ENCODE results near the gene MUC6. TPM values are rescaled to one million over a fixed set of nuclear protein-coding genes. Genes with fewer than 3 reads are reported as not detected.

Gene MUC6
- total RNA-seq, 2 experiments from 2014 or later: not detected

DNA sequence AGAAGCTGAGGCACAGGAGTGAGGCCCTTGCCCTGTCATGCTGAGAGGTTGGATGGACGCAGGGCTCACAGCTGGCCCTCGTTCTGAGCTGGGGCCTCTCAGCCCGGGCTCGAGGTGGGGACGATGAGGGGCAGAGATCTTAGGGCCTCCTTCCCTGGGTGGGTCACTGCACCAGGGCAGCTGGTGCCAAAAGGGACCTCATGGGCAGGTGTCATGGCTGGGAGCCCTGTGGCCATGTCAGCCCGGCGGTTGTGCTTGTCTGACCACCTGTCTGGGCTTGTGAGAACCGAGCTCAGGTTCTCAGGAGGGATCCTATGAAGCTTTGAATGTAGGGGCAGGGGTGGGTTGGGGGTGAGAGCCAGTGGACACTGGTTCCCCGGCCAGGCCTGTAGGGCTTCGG lies 1.8 kb upstream of the MUC6 start:
- Mint-ChIP-seq H3K27me3 (no peaks in the 10 kb centered on the region), H3K27ac (no peak overlapping the region), H3K9me3 (no peaks in the 10 kb centered on the region), H3K36me3 (no peaks in the 10 kb centered on the region), H3K4me1 (no peaks in the 10 kb centered on the region), H3K4me3 (no peak overlapping the region)
- DNase-seq: no peak

DNA sequence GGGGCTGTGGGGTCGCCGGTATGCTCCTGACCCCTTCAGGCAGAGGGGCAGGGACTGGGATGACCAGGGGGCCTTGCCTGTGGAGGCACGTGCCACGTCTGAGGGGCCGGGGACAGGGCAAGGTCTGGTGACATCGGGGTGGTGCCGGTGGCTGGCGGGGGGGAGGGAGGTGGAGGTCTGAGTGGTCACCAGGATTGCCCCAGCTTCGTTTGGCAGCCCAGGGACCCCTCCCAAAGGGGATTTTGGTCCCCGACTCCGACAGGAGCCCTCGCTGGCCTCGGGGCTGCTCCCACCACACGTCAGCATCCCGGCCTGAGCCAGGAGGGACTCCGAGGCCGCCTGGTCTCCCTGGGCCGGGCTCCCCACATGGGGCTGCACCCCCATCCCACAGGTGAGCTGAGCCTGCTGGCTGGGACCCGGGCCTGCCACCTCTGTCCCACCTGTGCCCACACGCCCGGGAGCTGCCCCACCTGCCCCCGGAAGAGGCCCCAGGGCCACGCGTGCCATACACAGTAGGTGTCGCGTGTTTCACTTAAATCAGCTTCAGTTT lies 1.1 kb upstream of the MUC6 start:
- no peak overlapping the region for H3K27ac Mint-ChIP-seq
- H3K4me1 Mint-ChIP-seq: no peaks in the 10 kb centered on the region
- no peaks in the 10 kb centered on the region for H3K36me3 Mint-ChIP-seq
- H3K9me3 Mint-ChIP-seq: no peaks in the 10 kb centered on the region
- H3K27me3 Mint-ChIP-seq: no peaks in the 10 kb centered on the region
- no peak for DNase-seq
- H3K4me3 Mint-ChIP-seq: no peak overlapping the region

DNA sequence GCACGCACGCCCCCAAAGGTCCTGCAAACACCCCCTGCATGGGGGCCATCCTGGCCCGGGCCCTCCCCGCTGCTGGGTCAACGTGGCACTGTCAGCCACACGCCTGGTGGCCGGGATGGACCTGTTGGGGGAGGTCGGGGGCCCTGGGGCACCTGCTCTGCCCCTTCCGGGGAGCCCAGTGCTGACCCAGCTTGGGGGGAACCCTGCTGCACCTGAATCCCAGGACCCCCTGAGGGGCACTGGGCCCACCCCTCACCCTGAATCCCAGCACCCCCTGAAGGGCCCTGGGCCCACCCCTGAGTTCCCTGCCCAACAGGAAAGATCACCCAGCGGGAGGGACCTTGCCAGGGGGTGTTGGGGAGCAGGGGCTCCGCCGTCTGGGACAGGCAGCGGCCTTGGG lies 413 bp upstream of the MUC6 start:
- no peak overlapping the region for H3K4me3 Mint-ChIP-seq
- H3K27ac Mint-ChIP-seq: no peak overlapping the region
- no peaks in the 10 kb centered on the region for H3K4me1 Mint-ChIP-seq
- no peaks in the 10 kb centered on the region for H3K36me3 Mint-ChIP-seq
- no peak for DNase-seq
- no peaks in the 10 kb centered on the region for H3K9me3 Mint-ChIP-seq
- H3K27me3 Mint-ChIP-seq: no peaks in the 10 kb centered on the region

DNA sequence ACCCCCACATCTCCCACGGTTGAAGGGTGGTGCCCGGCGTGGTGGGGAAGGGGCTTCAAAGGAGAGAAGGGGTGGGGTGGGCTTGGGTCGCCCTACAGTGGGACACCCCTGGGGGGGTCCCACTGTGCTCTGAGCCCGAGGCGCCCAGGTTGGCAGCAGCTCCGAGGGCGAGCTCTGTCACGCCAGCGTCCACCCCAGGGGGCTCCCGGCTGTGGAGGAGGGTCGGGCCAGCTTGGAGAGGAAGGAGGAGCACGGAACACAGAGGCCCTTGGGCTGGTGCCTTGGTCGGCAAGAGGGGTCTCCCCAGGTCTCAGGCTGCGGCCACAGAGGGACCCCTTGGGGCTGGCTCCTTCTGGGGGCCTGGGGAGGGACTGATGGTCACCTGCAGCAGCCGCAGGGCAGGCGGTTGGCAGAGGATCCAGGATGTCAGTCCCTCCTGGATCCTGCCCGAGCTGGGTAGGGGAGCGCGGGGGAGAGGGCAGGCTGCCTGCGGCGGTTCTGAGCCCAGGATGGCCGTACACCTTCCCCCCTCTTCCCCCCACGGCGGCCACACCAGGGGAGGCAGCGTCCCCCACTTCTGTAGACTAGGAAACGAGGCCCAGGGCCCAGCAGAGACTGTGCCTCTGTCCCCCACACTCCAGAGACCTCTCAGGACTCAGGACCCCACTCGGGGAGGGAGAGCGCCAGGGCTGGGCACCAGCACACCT lies 788 bp downstream of the MUC6 start:
- no peak for DNase-seq
- Mint-ChIP-seq H3K27me3 (no peaks in the 10 kb centered on the region), H3K27ac (no peak overlapping the region), H3K4me3 (no peak overlapping the region), H3K9me3 (no peaks in the 10 kb centered on the region), H3K4me1 (no peaks in the 10 kb centered on the region), H3K36me3 (no peaks in the 10 kb centered on the region)

DNA sequence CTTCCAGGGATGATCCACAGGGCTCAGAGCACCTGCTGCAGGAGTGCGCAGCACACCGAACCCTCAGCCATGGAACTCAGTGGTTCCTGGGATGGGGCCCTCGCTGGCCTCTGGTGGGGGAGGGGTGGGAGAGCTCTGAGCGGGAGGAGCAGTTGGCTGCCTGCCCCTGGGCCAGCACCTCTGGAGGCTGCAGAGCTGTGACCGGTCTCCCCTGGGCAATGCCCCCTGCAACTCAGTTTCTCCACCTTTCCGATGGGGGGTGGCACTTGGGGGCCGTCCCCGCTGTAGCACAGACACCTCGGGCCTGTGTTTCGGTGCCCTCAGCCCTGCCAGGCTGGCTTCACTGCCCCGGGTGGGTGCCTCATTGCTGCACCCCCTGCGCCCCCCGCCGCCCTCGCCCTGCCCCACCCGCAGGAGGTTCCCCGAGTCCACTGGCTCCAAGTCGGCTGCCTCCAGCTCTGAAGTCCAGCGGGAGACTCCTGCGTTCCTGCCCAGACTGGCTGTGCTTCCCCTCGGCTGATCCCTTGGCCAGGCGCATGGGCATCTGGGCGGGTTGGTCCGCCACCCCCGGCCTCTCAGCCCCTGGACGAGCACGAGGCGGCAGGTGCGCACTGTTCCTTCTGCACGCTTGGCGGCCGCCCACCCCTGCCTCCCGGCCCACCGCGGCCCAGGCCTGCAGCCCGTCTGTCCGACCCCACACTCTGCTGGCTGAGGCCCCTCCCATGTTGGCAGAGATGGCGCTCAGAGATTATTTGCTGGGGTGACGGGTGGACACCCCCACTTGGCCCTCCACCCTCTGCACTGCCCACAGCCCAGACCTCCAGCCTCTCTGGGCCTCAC lies 1.8 kb downstream of the MUC6 start:
- H3K27me3 Mint-ChIP-seq: no peaks in the 10 kb centered on the region
- no peak overlapping the region for H3K4me3 Mint-ChIP-seq
- H3K36me3 Mint-ChIP-seq: no peaks in the 10 kb centered on the region
- no peaks in the 10 kb centered on the region for H3K9me3 Mint-ChIP-seq
- no peak overlapping the region for H3K27ac Mint-ChIP-seq
- no peaks in the 10 kb centered on the region for H3K4me1 Mint-ChIP-seq
- no peak for DNase-seq

DNA sequence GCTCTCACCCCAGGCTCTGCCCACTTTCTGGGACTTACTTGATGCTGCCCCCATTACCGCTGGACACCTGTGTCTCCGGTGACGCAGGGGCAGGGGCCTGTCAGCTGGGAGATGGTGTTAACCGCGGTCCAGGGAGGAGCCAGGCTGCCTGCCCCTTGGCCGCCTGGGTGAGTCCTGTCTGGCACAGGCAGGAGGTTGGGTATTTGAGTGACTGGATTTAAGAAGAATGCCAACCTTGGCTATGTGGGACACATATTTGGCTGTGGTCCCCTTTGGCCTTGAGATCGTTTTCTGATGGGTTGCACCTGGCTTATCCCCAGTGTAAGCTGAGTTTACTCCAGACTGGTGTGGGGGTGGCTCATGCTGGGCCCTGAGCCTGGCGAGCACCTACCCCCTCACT lies 2.5 kb downstream of the MUC6 start:
- no peak overlapping the region for H3K4me3 Mint-ChIP-seq
- no peaks in the 10 kb centered on the region for H3K4me1 Mint-ChIP-seq
- H3K36me3 Mint-ChIP-seq: no peaks in the 10 kb centered on the region
- H3K27me3 Mint-ChIP-seq: no peaks in the 10 kb centered on the region
- H3K27ac Mint-ChIP-seq: no peak overlapping the region
- no peaks in the 10 kb centered on the region for H3K9me3 Mint-ChIP-seq
- no peak for DNase-seq

DNA sequence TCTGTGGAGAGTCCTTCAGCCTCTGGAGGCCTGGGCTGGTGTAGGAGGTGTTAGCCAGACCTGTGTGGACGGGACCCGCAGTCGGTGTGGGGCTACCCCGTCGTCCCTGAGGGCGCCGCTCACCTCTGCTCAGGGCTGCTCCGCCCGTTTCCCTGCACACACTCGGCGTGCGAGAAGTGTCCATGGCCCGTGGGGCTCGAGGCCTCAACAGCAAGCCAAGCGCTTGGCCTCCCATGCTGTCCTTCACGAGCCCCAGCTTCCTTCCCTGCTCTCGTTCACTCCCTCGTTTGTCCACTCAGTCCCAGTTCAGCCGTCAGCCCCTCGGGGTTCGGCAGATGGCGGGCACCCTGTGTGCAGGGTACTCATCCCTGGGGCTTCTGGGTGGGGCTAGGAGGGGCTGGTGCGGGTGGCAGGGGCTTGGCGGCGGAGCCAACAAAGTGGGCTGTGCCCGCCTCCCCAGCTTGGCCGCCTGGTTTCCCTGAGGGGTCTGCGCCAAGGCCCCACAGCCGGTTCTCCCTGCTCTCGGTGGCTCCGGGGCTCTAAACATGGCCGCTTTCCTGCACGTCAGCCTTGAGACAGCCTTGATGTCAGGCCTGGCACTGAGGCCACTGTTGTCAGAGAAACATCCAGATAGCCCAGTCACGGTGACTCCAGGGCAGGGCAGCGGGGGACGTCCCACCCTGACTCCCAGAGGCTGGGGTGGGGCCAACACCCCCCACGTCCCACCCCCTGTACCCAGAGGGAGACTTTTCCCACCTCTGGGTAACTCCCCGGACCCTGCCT lies 3.3 kb downstream of the MUC6 start:
- no peak overlapping the region for H3K27ac Mint-ChIP-seq
- H3K36me3 Mint-ChIP-seq: no peaks in the 10 kb centered on the region

DNA sequence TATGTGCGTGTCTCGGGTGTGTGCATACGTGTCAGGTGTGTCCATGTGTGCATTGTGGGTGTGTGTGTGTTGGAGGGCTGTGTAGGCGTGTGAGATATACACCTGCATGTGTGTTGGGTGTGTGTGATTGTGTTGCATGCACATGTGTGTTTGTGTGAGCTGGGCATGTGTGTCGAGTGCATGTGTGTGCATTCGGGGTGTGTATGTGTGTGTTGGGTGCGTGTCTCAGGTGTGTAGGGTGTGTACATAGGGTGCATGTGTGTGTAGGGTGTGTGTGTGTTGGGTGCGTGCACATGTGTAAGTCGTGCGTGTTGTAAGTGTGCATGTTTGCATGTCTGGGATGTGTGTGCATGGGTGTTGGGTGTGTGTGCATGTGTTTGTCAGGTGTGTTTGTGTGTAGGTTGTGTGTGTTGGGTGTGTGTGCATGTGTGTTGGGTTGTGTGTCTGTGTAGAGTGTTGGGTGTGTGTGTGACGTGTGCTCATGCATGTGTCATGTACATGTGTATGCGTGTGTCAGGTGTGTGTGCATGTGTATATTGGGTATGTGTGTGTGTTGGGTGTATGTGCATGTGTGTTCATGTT lies 4.1 kb downstream of the MUC6 start:
- no peaks in the 10 kb centered on the region for H3K36me3 Mint-ChIP-seq
- DNase-seq: no peak
- no peak overlapping the region for H3K4me3 Mint-ChIP-seq
- H3K4me1 Mint-ChIP-seq: no peaks in the 10 kb centered on the region
- H3K27me3 Mint-ChIP-seq: no peaks in the 10 kb centered on the region
- H3K9me3 Mint-ChIP-seq: no peaks in the 10 kb centered on the region
- H3K27ac Mint-ChIP-seq: no peak overlapping the region

More for the DNA sequence above, 3.3 kb downstream of the MUC6 start:
- Mint-ChIP-seq H3K9me3 (no peaks in the 10 kb centered on the region), H3K4me3 (no peak overlapping the region), H3K27me3 (no peaks in the 10 kb centered on the region), H3K4me1 (no peaks in the 10 kb centered on the region)
- no peak for DNase-seq

DNA sequence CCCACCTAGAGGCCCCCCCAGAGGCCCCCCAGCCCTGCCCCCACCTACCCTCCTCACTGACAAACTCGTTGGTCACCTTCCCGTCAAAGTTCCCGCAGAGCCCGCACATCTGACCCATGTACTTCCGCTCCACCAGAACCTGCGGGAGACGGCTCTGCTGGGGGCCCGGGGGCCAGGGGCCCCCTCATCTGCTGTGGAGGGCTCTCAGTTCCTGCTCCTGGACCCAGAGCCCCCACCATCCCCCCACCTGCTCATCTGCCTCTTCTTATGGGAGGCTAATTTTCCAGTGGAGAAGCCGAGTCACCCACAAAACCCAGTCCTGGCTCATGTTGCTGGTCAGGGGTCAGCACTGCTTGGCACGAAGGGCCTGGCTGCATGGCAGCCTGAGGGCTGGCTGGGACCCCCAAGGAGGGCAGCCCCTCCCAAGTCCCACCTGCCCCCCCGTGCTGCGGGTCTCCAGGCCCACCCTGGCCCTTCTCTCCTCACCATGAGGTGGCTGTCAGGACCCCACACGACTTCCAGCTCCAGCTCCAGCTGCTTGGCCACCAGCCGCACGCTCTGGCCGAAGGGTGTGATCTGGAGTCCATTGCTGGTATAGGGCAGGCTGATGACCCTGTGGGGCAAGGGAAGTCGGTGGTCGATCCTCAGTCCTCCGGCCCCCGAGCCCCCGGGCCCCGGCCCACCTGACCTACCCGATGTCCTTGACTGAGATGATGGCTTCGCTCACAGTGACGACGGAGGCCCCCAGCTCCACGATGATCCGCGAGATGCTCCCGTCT lies 5.2 kb downstream of the MUC6 start:
- DNase-seq: no peak
- Mint-ChIP-seq H3K4me1 (no peaks in the 10 kb centered on the region), H3K27ac (no peak overlapping the region), H3K27me3 (no peaks in the 10 kb centered on the region), H3K4me3 (no peak overlapping the region), H3K9me3 (no peaks in the 10 kb centered on the region), H3K36me3 (no peaks in the 10 kb centered on the region)

DNA sequence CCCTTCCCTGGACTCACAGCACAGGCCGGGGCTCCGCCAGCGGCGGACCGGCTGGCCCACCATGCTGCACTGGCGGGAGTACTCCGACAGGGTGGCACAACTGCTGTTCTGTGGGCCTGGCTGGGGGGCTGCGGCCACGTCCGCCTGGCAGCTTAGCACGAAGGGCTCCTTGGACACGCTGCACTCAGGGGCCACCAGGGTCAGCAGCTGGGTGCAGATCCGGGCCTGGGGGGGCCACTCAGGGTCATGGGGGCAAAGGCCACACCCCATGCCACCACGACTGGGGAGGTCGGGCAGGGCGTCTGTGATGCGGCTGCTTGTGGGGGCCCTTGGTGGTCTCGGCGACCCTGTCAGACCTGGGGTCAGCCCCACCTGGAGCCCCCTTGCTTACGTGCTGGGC lies 6.0 kb downstream of the MUC6 start:
- no peak overlapping the region for H3K27ac Mint-ChIP-seq
- no peaks in the 10 kb centered on the region for H3K27me3 Mint-ChIP-seq
- no peak overlapping the region for H3K4me3 Mint-ChIP-seq
- no peaks in the 10 kb centered on the region for H3K36me3 Mint-ChIP-seq
- H3K4me1 Mint-ChIP-seq: no peaks in the 10 kb centered on the region
- DNase-seq: no peak
- no peaks in the 10 kb centered on the region for H3K9me3 Mint-ChIP-seq

DNA sequence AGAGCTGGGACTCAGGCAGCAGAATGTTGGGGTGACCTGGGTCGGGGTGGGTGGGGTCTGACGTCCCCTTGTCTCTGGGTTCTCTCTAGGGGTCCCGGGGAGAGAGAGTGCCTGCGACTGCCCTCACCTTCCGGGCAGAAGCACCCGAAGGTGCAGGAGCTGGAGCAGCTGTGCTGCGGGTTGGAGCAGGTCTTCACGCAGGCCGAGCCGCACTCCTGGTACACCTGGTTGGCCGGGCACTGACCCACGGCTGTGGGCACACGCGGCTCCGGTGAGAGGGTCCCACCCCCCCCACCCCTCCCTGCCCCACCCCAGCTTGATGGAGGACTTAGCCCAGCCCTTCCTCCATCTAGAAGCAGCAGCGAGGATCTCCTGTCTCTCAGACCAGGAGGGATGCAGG lies 6.4 kb downstream of the MUC6 start:
- H3K4me3 Mint-ChIP-seq: no peak overlapping the region
- no peaks in the 10 kb centered on the region for H3K27me3 Mint-ChIP-seq
- DNase-seq: no peak
- H3K9me3 Mint-ChIP-seq: no peaks in the 10 kb centered on the region
- no peaks in the 10 kb centered on the region for H3K4me1 Mint-ChIP-seq
- no peak overlapping the region for H3K27ac Mint-ChIP-seq
- no peaks in the 10 kb centered on the region for H3K36me3 Mint-ChIP-seq

DNA sequence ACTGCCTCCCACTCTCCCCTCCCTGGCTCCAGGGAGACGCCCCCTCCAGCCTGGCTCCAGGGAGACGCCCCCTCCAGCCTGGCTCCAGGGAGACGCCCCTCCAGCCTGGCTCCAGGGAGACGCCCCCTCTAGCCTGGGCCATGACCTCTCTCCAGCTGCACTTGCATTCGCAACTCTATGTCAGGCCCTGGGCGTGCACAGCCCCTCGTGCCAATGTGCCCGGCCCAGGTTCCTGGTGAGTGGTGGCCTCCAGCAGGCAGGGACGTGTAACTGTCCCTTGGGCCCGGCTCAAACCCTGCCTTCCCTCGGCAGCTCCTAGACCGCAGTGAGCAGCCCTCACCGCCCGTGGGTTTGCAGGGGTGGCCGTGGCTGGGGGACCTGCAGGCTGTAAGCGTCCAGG lies 6.9 kb downstream of the MUC6 start:
- H3K9me3 Mint-ChIP-seq: no peaks in the 10 kb centered on the region
- H3K27me3 Mint-ChIP-seq: no peaks in the 10 kb centered on the region
- H3K4me3 Mint-ChIP-seq: no peak overlapping the region
- H3K36me3 Mint-ChIP-seq: no peaks in the 10 kb centered on the region
- no peak overlapping the region for H3K27ac Mint-ChIP-seq
- no peak for DNase-seq
- H3K4me1 Mint-ChIP-seq: no peaks in the 10 kb centered on the region

DNA sequence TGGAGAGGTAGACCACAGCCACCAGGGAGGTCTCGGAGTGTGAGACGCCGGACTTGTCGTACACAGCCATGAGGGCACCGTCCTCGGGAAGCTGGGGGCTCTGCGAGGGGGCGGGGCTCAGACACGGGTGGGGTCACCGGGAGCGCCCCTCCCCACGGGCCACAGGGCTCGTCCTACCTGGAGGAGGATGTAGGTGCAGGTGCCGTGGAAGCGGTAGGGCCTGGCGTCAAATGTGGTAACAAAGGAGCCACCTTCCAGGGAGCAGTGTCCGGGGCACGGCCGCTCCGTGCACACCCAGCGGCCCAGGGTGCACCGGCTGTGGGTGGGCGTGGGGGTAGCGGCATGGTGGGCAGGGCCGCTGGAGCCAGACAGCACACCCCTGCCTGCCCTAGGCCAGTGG lies 7.5 kb downstream of the MUC6 start:
- Mint-ChIP-seq H3K4me3 (no peak overlapping the region), H3K27ac (no peak overlapping the region), H3K27me3 (no peaks in the 10 kb centered on the region), H3K9me3 (no peaks in the 10 kb centered on the region), H3K36me3 (no peaks in the 10 kb centered on the region), H3K4me1 (no peaks in the 10 kb centered on the region)
- DNase-seq: no peak

DNA sequence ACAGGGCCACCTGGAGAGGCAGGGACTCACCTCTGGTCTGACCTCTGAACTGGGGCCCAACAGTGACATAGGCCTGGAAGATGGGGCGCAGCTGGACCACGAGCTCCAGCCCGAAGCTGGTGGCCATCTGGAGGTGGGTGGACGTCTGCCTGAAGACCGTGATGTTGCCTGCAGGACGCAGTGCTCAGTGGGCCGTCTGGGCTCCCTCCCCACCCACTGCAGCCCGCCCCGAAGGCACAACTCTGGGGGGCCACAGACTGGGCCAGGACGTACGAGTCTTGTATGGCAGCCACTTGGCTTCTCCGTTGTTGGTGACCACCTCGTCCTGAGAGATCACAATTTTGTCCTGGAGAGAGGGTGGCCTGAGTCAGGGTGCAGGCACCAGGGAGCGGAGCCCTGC lies 7.9 kb downstream of the MUC6 start:
- Mint-ChIP-seq H3K4me3 (no peak overlapping the region), H3K36me3 (no peaks in the 10 kb centered on the region)

More for the DNA sequence above, 7.9 kb downstream of the MUC6 start:
- no peaks in the 10 kb centered on the region for H3K4me1 Mint-ChIP-seq
- no peaks in the 10 kb centered on the region for H3K27me3 Mint-ChIP-seq
- no peaks in the 10 kb centered on the region for H3K9me3 Mint-ChIP-seq
- DNase-seq: no peak
- H3K27ac Mint-ChIP-seq: no peak overlapping the region

All from activated naive CD8-positive, alpha-beta T cell treated with anti-CD3 and anti-CD28 coated beads for 36 hours (primary cell).